OCI-LY1 (cell line): ENCODE results near the gene ARID5B.

Experiments used
- CTCF ChIP-seq: fragments of 200-600 bp; sonication (generic), shearing (Covaris generic); IDR thresholded peaks from 2 replicates; pipeline ENCODE4 v1.5.1; 2017; ENCODE audit warnings: mild to moderate bottlenecking, antibody characterized with exemption, low read length, moderate library complexity, mixed read lengths
- EZH2 ChIP-seq: fragments of 200-600 bp; sonication (generic), shearing (Covaris generic); IDR thresholded peaks from 2 replicates; pipeline ENCODE4 v1.8.0; 2017; ENCODE audit warnings: borderline replicate concordance, mixed run types, mild to moderate bottlenecking, antibody characterized with exemption, low read length, moderate library complexity, mixed read lengths

GRCh38 chr10:62014510-62014909 lies 113.0 kb downstream of the ARID5B start:
- no peak for TF ChIP-seq CTCF
- TF ChIP-seq EZH2, result no peak
